GM18909 (cell line): ENCODE results near the gene FASN.
A peak's percentile ranks its signal among the peaks of the same experiment; 100 is the strongest.

Experiments
- ATAC-seq: cut with Tn5 transposase; IDR thresholded peaks from one replicate; pipeline ENCODE4 v1.9.1; 2021; ENCODE audit warnings: mild to moderate bottlenecking; ENCODE audit not compliant: unreplicated experiment, poor library complexity

FASN gene

DNA sequence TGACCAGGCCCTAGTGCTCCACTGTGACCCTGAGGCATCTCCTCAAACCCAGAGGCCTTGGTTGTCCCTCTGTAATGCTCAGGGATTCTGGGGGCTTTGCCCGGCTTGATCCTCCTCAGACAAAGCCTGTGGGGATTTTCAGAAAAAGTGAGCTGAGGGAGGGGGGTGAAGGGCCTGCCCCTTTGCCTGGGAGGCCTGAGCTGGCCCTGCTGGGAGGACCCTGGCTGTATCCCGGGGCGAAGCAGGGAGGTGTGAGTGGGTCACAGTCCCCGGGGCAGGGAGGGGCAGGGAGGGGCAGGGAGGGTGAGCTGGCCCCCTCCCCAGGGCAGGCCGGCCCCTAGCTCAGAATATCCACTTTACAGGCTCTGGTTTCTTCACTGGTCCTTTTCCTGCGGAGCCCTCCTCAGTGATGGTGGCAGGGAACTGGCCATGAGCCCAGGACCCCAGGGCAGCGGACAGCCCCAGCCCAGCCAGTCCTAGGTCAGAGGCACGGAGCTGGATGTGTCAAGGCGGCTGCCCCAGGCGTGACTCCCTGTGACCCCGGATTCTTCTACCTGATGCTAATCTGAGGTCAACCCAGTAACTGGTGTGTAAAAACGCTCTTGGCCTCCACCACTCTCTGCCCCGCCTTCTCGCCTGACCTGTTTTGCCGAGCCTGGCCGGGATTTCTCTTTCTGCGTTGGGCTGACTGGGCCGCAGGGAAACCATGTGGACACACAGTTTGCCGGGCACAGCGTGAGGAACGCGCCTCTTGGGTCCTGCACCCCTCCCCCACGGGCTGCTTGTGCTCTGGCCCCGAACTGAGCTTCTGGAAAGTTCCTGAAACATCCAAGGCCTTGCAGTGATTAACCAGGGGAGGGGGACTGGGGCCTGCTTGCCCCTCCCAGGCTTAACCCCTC lies 5.8 kb upstream of the FASN start:
- ATAC-seq: no peak

DNA sequence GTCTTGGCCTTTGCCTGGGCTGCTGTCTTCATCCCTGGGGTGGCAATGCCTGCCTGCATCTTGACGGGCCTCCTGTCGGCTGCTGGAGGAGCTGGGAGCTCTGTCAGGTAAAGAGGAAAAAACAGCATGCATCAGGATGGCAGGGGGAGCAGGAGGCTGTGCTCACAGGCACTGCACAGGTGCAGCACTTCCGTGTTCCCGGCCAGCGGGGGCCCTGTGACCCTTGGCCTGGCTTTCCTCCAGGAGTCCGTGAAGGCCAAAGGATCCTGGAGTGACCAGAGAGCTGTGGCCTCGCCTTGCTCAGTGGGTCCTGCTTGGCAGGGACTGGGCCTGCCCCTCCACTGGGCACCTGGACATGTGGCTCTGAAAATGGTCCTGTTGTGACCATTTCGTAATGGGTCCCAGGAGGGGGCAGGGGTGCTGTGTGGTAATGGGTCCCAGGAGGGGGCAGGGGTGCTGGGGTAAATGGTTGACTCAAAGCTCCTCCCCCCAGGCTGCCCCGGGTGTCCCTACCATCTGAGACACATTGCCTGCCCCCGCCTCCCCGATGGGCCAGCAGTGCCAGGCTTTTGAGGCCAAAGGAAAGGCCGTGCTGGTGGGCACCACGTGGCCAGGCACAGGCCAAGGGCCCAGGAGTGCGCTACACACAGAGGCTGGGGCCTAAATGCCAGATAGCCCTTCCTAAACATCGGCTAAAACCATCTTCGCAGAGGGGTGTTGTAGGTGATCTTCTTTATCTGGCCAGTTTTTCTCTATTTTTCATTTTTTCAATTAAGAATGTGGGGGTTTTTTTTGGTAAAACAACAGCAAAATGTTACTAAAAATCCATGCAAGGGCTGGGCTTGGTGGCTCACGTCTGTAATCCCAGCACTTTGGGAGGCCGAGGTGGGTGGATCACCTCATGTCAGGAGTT lies 4.0 kb upstream of the FASN start:
- ATAC-seq: no peak

DNA sequence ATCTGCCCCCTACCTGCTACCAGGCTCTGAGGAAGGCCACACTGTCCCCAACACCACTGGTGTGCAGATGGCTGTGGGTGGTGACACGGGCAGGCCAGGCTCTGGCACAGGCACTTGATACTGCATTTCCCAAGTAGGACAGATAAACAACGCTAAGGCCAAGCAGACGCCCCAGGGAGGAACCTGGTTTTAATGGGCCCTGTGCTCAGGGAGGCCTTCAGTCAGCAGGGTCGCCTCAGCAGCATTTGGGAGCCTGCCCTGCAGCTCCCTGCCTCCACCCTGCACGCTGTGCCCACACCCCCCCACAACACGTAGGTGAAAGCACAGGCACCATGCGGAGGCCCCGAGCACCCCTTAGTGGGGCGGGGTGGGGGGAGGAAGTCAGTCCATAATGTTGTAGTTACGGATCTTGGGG lies 3.3 kb upstream of the FASN start:
- no peak for ATAC-seq

DNA sequence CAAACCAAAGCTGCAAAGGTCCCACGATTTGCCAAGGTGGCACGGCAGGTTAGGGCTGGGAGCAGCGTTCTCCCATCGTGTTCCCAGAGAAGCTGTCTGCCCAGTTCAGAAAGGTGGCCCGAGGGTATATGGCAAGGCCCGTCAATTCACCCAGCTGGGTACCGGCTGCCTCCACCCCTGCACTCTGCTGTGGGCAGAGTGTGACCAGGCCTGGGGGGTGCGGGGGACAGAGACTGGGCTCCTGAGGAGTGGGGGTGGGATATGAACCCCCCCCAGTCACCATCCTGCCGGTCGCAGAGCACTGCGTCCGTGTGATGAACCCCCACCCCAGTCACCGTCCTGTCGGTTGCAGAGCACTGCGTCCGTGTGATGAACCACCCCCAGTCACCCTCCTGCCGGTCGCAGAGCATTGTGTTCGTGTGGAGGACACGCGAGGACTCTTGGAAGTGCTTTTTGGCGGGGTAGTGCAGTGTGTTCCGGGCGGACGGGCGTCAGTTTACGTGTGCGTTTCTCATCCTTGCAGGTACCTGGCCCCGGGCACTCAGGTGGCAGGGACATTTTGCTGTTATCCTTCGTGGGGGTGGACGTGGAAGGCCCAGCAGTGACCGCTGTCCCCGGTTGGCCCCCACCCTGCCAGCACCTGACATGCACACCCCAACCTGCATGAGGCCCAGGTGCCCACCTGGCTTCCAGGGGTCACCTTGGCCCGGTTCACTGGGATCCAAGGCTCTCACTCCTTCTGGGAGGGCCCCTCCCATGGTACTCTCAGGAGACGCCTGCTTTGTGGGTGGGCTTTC lies 2.7 kb upstream of the FASN start:
- no peak for ATAC-seq

DNA sequence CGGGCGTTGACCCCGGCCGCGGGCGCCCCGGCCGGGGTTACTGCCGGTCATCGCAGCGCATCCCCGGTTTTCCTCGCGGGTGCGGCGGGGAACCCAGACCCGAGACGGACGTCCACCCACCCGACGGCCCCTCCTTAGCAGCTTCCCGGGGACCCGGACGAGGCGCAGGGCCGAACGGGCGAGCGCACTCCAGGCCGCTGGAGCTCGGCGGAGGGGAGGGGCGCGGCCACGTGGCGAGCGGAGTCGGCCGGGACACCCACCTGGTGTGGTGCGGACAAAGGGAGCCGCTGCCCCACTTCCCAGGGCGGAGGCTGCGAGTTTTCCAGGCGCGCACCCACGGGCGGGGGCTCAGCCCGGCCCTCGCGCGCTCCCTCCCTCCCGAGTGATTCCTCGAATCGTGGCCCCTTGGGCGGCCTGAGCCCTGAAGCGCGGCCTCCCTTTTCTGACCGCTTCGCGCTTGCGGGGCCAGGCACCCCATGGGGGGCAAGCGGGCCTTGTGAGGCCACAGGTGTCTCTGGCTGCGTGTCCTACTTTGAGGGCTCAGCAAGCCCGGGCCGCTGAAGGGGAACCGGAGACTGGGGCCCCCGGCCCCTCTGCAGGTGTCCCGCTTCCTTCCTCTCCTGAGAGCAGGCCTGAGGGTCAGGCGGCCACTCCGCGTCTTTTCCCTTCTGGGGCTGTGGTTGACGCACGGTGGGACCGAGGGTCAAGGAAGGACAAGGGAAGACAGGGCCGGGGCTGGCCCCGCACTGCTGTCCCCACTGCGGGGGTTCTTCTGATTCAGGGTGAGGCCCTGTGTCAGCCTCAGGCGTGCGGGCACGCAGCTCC lies 1.1 kb upstream of the FASN start:
- no peak for ATAC-seq

DNA sequence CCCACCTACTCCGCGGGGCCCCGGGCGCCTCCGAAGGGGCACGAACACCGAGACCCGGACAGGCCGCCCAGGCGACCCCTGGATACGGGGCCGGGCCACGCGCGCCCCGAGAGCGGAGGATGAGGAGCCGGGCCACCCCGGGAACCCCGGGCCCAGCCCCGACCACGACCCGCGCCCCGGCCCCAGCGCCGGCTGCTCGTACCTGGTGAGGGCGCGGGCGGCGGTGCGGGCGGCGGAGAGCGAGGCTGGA lies 192 bp downstream of the FASN start:
- ATAC-seq: no peak

DNA sequence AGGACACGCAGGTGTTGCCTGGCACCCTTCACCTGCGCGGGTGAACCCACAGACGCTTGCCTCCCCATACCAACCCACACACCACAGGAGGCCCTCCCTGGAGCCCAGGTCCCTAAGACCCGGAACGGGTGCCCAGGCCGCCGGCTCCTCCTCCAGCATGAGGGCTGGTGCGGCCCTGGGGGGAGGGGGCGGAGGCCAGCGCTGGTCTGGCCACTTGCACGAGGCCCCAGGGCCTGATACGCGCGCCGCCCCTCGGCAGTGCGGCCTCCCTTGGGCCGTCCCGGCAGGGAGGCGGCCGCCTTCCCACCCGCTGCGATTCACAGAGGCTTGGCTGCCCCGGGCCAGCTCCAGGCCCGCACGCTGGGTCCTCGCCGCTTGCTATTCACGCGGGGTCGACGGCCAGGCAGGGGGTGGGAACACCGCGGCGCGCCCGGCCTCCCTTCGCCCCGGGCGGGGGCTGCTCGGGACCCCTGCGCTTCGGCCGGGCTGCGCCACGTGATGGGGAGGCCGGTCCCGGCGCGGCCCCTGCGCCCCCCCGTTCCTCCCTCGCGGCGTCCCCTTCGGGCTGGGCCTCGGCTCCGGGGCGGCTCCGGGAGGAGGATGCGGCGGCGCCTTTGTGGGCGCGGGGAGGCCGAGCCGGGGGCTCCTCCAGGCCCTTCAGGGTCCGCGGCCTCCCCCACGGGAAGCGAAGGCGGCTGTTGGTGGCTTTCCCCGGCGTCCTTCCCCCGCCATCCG lies 685 bp downstream of the FASN start:
- ATAC-seq: peak; percentile 3

DNA sequence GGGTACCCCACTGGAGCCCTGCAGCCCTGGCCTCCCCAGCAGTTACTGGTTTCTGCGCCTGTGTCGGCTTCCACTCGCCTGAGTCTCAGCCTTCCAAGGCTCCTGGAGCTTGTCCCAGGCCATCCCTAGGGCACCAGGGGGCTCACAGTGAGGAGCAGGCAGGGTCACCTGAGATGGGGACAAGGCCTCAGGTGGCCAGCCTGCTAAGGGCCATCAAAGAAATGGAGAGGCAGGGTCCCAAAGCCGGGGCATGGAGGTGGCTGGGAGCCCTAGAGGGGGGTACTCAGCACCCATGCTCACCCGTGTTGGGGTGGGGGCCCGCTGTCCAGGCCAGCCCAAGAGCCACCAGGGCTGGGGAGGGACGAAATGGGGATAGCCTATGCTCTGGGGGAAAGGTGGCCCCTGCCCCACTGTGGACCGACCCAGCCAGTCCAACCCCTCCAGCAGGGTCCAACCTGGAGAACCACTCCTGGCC lies 1.3 kb downstream of the FASN start:
- no peak for ATAC-seq

DNA sequence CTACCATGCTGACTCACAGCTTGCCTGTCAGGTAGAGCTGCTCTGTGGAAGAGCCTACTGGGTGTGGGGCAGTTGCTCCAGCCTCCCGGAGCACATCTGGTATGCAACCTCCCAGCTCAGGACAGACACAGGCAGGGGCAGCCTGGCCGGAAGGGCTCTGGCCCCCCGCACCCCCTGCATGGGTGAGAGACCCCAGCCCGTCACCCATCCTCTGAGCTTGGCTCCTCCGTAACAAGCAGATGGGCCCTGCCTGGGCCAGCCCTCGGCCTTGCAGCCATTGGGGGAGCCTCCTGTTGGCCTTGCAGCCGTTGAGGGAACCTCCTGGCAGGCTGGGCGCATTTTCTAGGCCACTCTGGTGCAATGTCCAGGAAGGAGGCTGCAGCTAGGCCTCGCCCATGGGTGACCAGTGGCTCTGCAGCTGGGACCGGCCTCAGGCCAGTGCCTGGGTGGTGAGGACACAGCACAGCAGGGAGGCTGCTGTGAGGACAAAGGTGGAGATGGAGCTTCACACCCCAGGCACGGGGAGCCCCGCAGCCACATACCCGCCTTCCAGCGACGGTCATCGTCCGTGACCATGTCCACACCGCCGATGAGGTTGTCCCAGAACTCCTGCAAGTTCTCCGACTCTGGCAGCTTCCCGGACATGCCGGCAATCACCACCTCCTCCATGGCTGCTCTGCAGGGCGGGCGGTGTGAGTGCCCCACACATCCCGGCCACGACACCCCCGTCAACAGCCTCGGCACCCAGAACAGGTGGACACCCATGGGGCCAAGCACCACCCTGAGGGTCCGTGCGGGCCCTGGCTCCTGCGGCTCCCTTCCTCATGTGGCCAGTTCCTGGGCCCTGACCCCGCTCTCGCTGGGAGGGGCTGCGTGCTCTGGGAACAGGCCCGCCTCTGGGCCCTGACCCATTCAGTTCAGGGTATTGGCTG lies 2.0 kb downstream of the FASN start:
- ATAC-seq: no peak

DNA sequence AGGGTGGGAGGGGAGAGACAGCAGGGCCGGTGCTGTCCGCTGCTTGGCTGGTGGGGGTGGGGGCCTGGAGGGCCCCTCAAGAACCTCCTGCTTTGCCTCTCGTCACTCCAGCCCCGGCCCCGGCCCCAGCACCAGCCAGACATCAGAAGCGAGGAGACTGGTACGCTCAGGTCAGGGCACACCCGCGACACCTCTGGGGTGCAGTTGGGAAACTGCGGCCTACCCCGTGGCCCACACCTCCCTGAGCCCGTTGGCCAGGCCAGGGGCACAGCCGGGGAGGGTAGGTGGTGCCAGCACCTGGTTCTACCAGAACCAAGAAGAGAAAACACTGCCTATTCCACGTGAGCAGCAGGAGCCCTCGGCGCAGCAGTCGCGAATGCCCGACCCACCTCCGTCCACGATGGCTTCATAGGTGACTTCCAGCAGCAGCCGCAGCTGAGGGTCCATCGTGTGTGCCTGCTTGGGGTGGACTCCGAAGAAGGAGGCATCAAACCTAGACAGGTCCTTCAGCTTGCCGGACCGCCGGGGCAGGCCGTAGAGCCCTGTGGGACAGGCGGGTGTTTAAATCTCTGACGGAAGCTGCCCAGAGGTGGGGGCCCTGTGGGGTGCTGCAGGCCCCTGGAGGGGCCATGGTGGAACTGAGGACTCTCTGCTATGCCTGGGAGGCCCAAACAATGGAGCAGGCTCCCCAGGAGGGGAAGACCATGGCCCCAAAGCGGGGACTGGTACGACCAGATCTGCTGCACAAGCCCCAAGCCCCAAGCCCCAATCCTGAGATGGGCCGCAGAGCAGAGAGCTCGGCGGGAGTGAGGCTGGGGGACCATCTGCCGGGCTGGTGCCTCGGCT lies 2.9 kb downstream of the FASN start:
- ATAC-seq: no peak

DNA sequence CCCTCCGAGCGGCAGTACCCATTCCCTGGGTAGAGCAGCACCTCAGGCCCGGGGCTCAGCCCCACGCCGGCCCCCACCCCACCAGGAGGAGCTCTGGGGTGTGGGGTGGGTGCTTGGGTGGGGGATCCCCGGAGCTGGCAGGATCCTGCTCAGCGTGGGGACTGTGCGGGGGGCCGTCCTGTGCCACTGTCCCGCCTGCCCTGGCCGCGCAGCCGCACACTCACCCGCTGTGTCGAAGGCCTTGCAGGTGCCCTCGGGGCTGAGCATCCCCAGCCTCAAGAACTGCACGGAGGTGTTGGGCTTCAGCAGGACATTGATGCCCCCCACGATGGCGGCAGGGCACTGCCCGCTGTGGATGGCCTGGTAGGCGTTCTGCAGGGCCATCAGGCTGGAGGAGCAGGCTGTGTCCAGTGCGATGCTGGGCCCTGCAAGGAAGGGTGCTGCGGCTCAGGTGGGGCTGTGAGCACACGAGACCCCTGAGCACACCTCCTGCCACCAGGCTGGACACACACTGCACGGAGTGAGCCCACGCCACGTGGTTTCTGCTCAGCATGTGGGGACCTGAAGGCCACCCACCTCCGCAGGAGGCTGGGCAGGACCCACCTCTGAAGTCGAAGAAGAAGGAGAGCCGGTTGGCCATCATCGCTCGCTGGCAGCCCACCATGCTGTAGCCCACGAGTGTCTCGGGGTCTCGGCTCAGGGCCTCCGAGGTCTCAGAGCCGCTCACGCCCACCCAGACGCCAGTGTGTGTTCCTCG lies 4.9 kb downstream of the FASN start:
- ATAC-seq: no peak

DNA sequence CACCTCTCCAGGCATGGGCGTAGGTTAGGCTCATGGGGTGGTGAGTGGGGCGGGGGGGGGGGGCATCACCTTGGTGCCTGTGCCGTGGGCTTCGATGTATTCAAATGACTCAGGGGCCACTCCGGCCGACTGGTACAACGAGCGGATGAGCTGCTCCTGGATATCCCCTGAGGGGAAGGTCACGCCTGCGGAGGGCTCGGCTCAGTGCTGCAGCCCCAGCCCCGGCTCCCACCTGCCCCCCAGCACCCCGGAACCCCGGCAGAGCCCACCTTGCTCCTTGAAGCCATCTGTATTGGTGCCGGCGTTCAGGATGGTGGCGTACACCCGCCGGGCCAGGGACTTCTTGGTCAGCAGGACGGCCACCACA lies 5.4 kb downstream of the FASN start:
- ATAC-seq: no peak

DNA sequence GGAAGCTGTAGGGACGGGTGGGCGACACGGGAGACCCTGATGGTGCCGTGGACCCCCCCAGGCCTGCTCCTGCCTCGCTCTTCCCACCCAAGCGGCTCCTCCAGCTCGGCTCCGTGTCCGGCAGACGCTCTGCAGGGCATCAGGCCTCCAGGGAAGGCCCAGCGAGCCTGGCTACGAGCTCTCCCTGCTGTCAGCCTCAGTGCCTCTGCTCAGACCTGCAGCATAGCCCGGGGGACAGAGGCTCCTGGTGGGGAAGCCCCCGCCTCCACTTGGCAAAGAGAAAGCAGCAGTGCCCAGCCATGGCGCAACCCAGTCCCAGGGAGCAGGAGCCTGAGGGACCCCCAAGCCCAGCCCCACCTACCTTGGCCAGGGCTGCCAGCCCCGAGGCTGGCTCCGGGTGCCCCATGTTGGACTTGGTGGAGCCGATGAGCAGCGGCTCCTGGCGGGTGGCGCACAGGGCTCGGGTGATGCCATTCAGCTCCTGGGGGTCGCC lies 5.9 kb downstream of the FASN start:
- ATAC-seq: no peak

DNA sequence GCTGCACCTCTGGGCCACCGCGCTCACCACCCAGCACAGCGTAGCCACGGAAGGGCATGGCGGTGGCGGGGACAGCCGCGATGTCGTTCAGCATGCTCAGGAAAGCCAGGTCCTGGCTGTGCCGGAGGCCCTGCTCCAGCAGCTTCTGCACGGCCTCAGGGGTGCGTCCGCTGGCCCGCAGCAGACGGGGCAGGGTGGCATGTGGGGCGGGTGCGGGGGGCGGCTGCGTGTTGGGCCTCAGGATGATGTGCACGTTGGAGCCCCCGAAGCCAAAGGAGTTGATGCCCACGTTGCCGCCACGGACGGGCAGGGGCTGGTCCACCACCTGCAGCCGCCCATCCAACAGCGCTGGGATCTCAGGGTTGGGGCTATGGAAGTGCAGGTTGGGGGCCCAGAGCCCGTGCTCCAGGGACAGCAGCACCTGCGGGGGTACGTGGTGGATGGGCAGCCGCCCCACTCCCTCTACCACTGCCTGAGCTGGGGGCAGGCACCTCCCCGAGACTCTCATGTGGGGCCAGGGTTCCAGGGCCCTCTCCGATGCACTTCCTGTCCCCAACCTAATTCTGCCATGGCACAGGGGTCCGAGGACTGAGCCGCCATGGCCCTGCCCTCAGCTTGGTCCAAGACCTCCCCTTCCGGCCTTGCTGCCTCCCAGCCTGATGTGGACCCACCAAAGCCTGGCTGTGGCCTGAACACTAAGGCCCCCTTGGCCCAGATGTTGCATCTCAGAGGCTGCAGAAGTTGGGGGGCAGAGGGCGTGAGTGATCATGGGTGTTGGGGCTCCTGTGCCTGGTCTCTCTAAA lies 6.6 kb downstream of the FASN start:
- ATAC-seq: no peak

DNA sequence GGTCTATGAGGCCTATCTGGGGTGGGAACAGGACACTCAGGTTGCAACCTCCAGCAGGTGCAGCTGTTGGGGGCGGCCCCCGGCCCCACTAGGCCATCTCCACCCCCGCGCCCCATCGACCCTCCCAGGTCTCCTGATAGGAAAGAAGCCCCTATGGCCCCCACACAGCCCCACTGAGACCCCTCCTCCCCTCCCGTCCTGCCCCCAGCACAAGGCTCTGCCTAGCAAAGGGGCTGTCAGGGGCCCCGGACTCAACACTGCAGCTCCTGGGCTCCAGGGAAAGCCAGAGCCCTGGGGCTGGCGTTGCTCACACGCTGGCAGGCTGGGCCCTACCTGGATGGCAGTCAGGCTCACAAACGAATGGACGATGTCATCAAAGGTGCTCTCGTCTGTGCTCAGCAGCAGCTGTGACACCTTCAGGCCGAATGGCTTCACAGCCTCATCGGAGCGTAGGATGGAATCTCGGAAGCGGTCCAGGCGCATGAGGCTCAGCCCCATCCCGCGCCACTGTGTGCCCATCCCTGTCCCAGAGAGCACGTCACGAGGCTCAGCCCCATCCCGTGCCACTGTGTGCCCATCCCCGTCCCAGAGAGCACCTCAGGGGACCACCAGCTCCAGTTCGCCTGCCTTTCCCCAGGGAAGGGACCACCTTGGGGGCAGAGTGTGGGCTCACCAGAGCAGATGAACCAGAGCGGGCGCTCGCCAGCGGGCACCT lies 7.3 kb downstream of the FASN start:
- no peak for ATAC-seq
